Neural cell (in vitro differentiated cells): ENCODE measurements around the gene LRGUK. TPM values are rescaled to one million over a fixed set of nuclear protein-coding genes. Genes with fewer than 3 reads are reported as not detected.

Source experiments
- H2AFZ ChIP-seq: fragments of 200-600, 300-800 bp; sonication (generic), shearing (Covaris generic); 2 replicates; pipeline ENCODE4 v1.6.0; 2014; ENCODE audit warnings: low read depth, mild to moderate bottlenecking, antibody characterized with exemption, low read length, moderate library complexity
- H3F3A ChIP-seq: fragments of 200-600 bp; shearing (Covaris generic); 2 replicates; pipeline ENCODE4 v1.6.1; 2016; ENCODE audit warnings: mild to moderate bottlenecking, moderate library complexity, mixed read lengths, antibody characterized with exemption, low read length; ENCODE audit not compliant: insufficient read depth, poor library complexity, severe bottlenecking
- H3K27ac ChIP-seq: fragments of 200-600, 300-800 bp; sonication (generic), shearing (Covaris generic); 2 replicates; pipeline ENCODE4 v1.5.1; 2014; ENCODE audit warnings: mild to moderate bottlenecking, low read length, moderate library complexity
- H3K27me3 ChIP-seq: fragments of 300-800, 200-600 bp; sonication (generic), shearing (Covaris generic); 2 replicates; pipeline ENCODE4 v1.6.0; 2014; ENCODE audit warnings: mild to moderate bottlenecking, low read depth, low read length, moderate library complexity; ENCODE audit not compliant: insufficient read depth
- H3K36me3 ChIP-seq: fragments of 300-800, 200-600 bp; sonication (generic), shearing (Covaris generic); 2 replicates; pipeline ENCODE4 v1.5.1; 2014; ENCODE audit warnings: mild to moderate bottlenecking, antibody characterized with exemption, low read length, moderate library complexity; ENCODE audit not compliant: insufficient read depth
- H3K4me2 ChIP-seq: fragments of 300-800, 200-600 bp; sonication (generic), shearing (Covaris generic); 2 replicates; pipeline ENCODE4 v1.6.0; 2014; ENCODE audit warnings: mild to moderate bottlenecking, low read length
- H3K4me3 ChIP-seq: fragments of 300-800, 200-600 bp; sonication (generic), shearing (Covaris generic); 2 replicates; pipeline ENCODE4 v1.5.1; 2014; ENCODE audit warnings: mild to moderate bottlenecking, low read length, moderate library complexity
- H3K79me2 ChIP-seq: fragments of 200-600 bp; shearing (Covaris generic); replicated peaks from 2 replicates; pipeline ENCODE4 v1.6.0; 2014; ENCODE audit warnings: mild to moderate bottlenecking, low read length, moderate library complexity; ENCODE audit not compliant: insufficient read depth
- H3K9ac ChIP-seq: fragments of 300-800, 200-600 bp; sonication (generic), shearing (Covaris generic); 2 replicates; pipeline ENCODE4 v1.6.1; 2016; ENCODE audit warnings: mild to moderate bottlenecking, low read length, mixed read lengths
- H3K9me2 ChIP-seq: fragments of 200-600 bp; shearing (Covaris generic); 2 replicates; pipeline ENCODE4 v1.6.1; 2016; ENCODE audit warnings: mild to moderate bottlenecking, low read length, mixed read lengths; ENCODE audit not compliant: insufficient read depth
- H3K9me3 ChIP-seq: fragments of 200-600, 300-800 bp; sonication (generic), shearing (Covaris generic); 2 replicates; pipeline ENCODE4 v1.6.1; 2016; ENCODE audit warnings: mild to moderate bottlenecking, mixed run types, low read length, moderate library complexity, mixed read lengths
- H4K20me1 ChIP-seq: fragments of 200-600 bp; shearing (Covaris generic); 2 replicates; pipeline ENCODE4 v1.6.1; 2016; ENCODE audit warnings: mild to moderate bottlenecking, mixed run types; ENCODE audit not compliant: insufficient read depth
- EP300 ChIP-seq: fragments of 450-650 bp; conservative IDR thresholded peaks from 2 replicates; pipeline ENCODE4 v1.6.1; 2014; ENCODE audit warnings: antibody characterized with exemption, mild to moderate bottlenecking, moderate library complexity; ENCODE audit not compliant: poor library complexity, severe bottlenecking
- EZH2 ChIP-seq: fragments of 200-600, 300-800 bp; shearing (Covaris generic), sonication (generic); IDR thresholded peaks from 2 replicates; pipeline ENCODE4 v1.6.1; 2014; ENCODE audit warnings: antibody characterized with exemption, low read length, borderline replicate concordance, mild to moderate bottlenecking; ENCODE audit not compliant: insufficient read depth, poor library complexity, severe bottlenecking
- MXI1 ChIP-seq: fragments of 450-650 bp; conservative IDR thresholded peaks from 2 replicates; pipeline ENCODE4 v1.6.1; 2014; ENCODE audit warnings: antibody characterized with exemption, mild to moderate bottlenecking; ENCODE audit not compliant: poor library complexity, severe bottlenecking
- POLR2AphosphoS5 ChIP-seq: IDR thresholded peaks from 2 replicates; pipeline ENCODE4 v1.6.1; 2012
- RAD21 ChIP-seq: fragments of 450-650 bp; conservative IDR thresholded peaks from 2 replicates; pipeline ENCODE4 v1.6.1; 2014; ENCODE audit warnings: antibody characterized with exemption, mild to moderate bottlenecking, moderate library complexity
- REST ChIP-seq: IDR thresholded peaks from 2 replicates; pipeline ENCODE4 v1.6.1; 2012; ENCODE audit warnings: borderline replicate concordance
- SMC3 ChIP-seq: fragments of 450-650 bp; conservative IDR thresholded peaks from 2 replicates; pipeline ENCODE4 v1.6.1; 2014; ENCODE audit warnings: antibody characterized with exemption, mild to moderate bottlenecking, moderate library complexity; ENCODE audit not compliant: poor library complexity
- TAF1 ChIP-seq: IDR thresholded peaks from 2 replicates; pipeline ENCODE4 v1.6.1; 2012; ENCODE audit warnings: low read depth
- polyA plus RNA-seq: library from polyadenylated mRNA; depleted of rRNA; stranded (reverse); fragments of >200 nt; gene quantifications from 2 replicates; pipeline ENCODE4 v1.2.3, GENCODE V29; 2014
- TF ChIP-seq, protein P1 (sequence below): fragments of 450-650 bp; IDR thresholded peaks from 2 replicates; pipeline ENCODE4 v1.5.1; 2014; ENCODE audit warnings: antibody characterized with exemption, mild to moderate bottlenecking, moderate library complexity; ENCODE audit not compliant: poor library complexity, severe bottlenecking

LRGUK gene
- polyA plus RNA-seq, 1 donor from 2014 or later = 4.9 TPM

DNA sequence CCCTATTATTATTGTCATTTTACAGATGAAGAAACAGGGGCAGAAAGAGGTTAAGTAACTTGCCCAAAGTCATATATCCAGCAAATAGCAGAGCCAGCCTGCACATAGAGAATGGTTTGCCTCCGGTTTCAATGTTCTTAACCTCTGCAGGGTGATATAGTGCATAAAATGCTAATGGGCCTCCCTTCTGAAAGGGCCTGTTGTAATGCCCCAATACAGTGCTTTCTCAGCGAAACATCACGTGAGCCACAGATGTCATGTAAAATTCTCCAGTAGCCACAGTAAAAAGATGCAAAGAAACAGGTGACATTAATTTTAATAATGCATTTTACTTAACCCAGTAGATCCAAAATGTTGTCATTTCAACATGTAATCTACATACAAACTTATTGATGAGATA lies 38.1 kb downstream of the LRGUK start:
- TF ChIP-seq TAF1 (no peak), EZH2 (no peak), SMC3 (no peak), REST (no peak), EP300 (no peak), POLR2AphosphoS5 (no peak), RAD21 (no peak), MXI1 (no peak)
- TF ChIP-seq, protein P1, sequence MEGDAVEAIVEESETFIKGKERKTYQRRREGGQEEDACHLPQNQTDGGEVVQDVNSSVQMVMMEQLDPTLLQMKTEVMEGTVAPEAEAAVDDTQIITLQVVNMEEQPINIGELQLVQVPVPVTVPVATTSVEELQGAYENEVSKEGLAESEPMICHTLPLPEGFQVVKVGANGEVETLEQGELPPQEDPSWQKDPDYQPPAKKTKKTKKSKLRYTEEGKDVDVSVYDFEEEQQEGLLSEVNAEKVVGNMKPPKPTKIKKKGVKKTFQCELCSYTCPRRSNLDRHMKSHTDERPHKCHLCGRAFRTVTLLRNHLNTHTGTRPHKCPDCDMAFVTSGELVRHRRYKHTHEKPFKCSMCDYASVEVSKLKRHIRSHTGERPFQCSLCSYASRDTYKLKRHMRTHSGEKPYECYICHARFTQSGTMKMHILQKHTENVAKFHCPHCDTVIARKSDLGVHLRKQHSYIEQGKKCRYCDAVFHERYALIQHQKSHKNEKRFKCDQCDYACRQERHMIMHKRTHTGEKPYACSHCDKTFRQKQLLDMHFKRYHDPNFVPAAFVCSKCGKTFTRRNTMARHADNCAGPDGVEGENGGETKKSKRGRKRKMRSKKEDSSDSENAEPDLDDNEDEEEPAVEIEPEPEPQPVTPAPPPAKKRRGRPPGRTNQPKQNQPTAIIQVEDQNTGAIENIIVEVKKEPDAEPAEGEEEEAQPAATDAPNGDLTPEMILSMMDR = no peak
- H4K20me1 ChIP-seq = no peaks in the 10 kb centered on the region
- no peaks in the 10 kb centered on the region for H3K79me2 ChIP-seq
- no peaks in the 10 kb centered on the region for H3K36me3 ChIP-seq
- H3F3A ChIP-seq = no peaks in the 10 kb centered on the region
- no peaks in the 10 kb centered on the region for H3K9me3 ChIP-seq
- no peak overlapping the region for H3K27ac ChIP-seq
- H3K4me2 ChIP-seq = no peak overlapping the region
- no peaks in the 10 kb centered on the region for H3K27me3 ChIP-seq
- no peaks in the 10 kb centered on the region for H3K9me2 ChIP-seq
- H3K9ac ChIP-seq = no peak overlapping the region
- no peak overlapping the region for H2AFZ ChIP-seq
- H3K4me3 ChIP-seq = no peak overlapping the region

GRCh38 chr7:134167250-134167649 lies 40.1 kb downstream of the LRGUK start:
- TF ChIP-seq EP300 (no peak), EZH2 (no peak), TAF1 (no peak), POLR2AphosphoS5 (no peak), MXI1 (no peak), REST (no peak), SMC3 (no peak)
- TF ChIP-seq, protein P1 = no peak

More at GRCh38 chr7:134167250-134167649, 40.1 kb downstream of the LRGUK start:
- Histone ChIP-seq H3K79me2 (no peaks in the 10 kb centered on the region), H3K27me3 (no peaks in the 10 kb centered on the region), H3K4me2 (no peak overlapping the region), H3K9me3 (no peaks in the 10 kb centered on the region), H3F3A (no peaks in the 10 kb centered on the region), H3K27ac (no peak overlapping the region), H3K4me3 (no peak overlapping the region), H3K9ac (no peak overlapping the region), H2AFZ (no peak overlapping the region), H3K9me2 (no peaks in the 10 kb centered on the region), H3K36me3 (no peaks in the 10 kb centered on the region), H4K20me1 (no peaks in the 10 kb centered on the region)
